Measurements from ENCODE around the gene EML5. TPM values are rescaled to one million over a fixed set of nuclear protein-coding genes. Genes with fewer than 3 reads are reported as not detected.

The EML5 gene
- total and polyA plus RNA-seq, 2 of the 13 experiments (the other 11 are each of a cell fraction or from before 2014, with no cell fraction given), result 0.11 TPM; not detected in 1

DNA sequence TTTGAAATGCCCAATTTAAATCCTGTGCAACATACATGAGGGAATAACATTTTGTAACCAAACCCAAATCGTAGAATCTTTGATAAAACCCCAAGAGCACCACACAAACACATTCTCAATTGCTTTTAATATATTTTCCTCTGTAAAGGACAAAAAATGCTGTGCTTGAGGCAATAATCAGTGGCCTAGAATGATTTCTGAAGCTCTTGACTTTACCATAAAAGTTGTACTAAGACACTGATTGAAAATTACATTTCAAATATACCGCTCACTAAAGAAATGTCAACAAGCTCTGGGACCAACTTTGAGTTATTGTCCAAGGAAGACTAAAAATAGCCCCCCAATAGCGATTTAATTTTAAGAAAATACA, 1.5 kb downstream of the EML5 start:
- Histone ChIP-seq H3K27me3 (ENCODE audit: control insufficient read depth in 1 of 2, insufficient read depth in 2 of 2, low read length in 2 of 2) (peaks cover 4 to 24% of the 10 kb centered on the region in 2 experiments), H3K36me3 (replicated peaks in 1 of 2; ENCODE audit: control insufficient read depth in 1 of 2, insufficient read depth in 2 of 2, low read length in 2 of 2) (no peaks in the 10 kb centered on the region), H3K4me1 (ENCODE audit: insufficient read depth, low read length) (peaks cover 11% of the 10 kb centered on the region; the same call in 1 of the 2 replicates), H3K9me3 (ENCODE audit: low read length) (no peaks in the 10 kb centered on the region), H3K9ac (ENCODE audit: insufficient read depth, low read depth, low read length) (no peak overlapping the region), H3K4me3 (replicated peaks in 1 of 3; ENCODE audit: insufficient read depth in 1 of 3, low read depth in 2 of 3, low read length in 3 of 3) (no peak overlapping the region), H2AFZ (ENCODE audit: low read length) (no peak overlapping the region), H4K20me1 (ENCODE audit: insufficient read depth, low read length) (no peaks in the 10 kb centered on the region), H3K4me2 (ENCODE audit: low read depth, low read length) (no peak overlapping the region), H3K27ac (ENCODE audit: extremely low read length, insufficient read depth, low read length) (no peak overlapping the region), H3K79me2 (ENCODE audit: insufficient read depth, low read length) (no peaks in the 10 kb centered on the region)
- intact Hi-C loops (cut with micrococcal nuclease; ENCODE audit: unreplicated experiment) (no loop called here), in situ Hi-C loops (cut with HindIII; ENCODE audit: extremely low pct_ligation_motif_present, low pct_unique_long_range_greater_than_20kb) (no loop called here)
- TF ChIP-seq ZNF251 (CRISPR knock-in tag; IDR thresholded peaks at IDR 0.05) (no peak), HCFC1 (IDR thresholded peaks at IDR 0.05; ENCODE audit: low read depth, low read length) (no peak), ZMYM2 (CRISPR knock-in tag; IDR thresholded peaks at IDR 0.05) (no peak), ZNF253 (CRISPR knock-in tag; IDR thresholded peaks at IDR 0.05; ENCODE audit: borderline replicate concordance) (no peak), ATM (IDR thresholded peaks at IDR 0.05; ENCODE audit: borderline replicate concordance) (no peak), ZNF652 (CRISPR knock-in tag; IDR thresholded peaks at IDR 0.05; ENCODE audit: borderline replicate concordance, low read depth) (no peak), MAFK (conservative IDR thresholded peaks at IDR 0.05 in 1 of 2, IDR thresholded peaks at IDR 0.05 in 1 of 2; ENCODE audit: low read length in 2 of 2) (no peak), ZNF180 (CRISPR knock-in tag; IDR thresholded peaks at IDR 0.05; ENCODE audit: borderline replicate concordance, low read depth) (no peak), ZNF44 (CRISPR knock-in tag; IDR thresholded peaks at IDR 0.05) (no peak), JUND (CRISPR knock-in tag; IDR thresholded peaks at IDR 0.05) (no peak)
- TF ChIP-seq, protein P1, sequence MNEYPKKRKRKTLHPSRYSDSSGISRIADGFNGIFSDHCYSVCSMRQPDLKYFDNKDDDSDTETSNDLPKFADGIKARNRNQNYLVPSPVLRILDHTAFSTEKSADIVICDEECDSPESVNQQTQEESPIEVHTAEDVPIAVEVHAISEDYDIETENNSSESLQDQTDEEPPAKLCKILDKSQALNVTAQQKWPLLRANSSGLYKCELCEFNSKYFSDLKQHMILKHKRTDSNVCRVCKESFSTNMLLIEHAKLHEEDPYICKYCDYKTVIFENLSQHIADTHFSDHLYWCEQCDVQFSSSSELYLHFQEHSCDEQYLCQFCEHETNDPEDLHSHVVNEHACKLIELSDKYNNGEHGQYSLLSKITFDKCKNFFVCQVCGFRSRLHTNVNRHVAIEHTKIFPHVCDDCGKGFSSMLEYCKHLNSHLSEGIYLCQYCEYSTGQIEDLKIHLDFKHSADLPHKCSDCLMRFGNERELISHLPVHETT (CRISPR knock-in tag; conservative IDR thresholded peaks at IDR 0.05), result no peak
- TF ChIP-seq, protein P2, sequence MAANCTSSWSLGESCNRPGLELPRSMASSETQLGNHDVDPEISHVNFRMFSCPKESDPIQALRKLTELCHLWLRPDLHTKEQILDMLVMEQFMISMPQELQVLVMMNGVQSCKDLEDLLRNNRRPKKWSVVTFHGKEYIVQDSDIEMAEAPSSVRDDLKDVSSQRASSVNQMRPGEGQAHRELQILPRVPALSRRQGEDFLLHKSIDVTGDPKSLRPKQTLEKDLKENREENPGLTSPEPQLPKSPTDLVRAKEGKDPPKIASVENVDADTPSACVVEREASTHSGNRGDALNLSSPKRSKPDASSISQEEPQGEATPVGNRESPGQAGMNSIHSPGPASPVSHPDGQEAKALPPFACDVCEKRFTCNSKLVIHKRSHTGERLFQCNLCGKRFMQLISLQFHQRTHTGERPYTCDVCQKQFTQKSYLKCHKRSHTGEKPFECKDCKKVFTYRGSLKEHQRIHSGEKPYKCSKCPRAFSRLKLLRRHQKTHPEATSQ (CRISPR knock-in tag; IDR thresholded peaks at IDR 0.05; ENCODE audit: borderline replicate concordance), result no peak
- no peak for FAIRE-seq
- BruUV-seq (replicated peaks), result no TSS peak
- 33% methylated on average over 3 of the region's 3 CpGs for WGBS (ENCODE audit: low lambda C conversion rate)
- CTCF ChIA-PET (ENCODE audit: low intra/inter-chr PET ratio, low total read pairs), result no interaction called here
- DNase-seq (ENCODE audit: low spot score), result no peak
- POLR2A ChIA-PET, result no interaction called here
- no peak for ATAC-seq
